SJSA1 (cell line): ENCODE data around the gene USP34. TPM values are rescaled to one million over a fixed set of nuclear protein-coding genes. Genes with fewer than 3 reads are reported as not detected.
"Not testable (repeated sequence)": the region's sequence is repeated elsewhere in the genome, so short reads cannot be mapped to it uniquely, and the experiment has no call there.

Source experiments
- DNase-seq, 2 experiments: peaks; one replicate each; pipeline ENCODE4 v3.0.0-alpha.2; 2015 to 2020; ENCODE audit warnings: low spot score in 2 of 2, low read depth in 1 of 2
- H3K27ac ChIP-seq: fragments of 250-450 bp; sonication (Bioruptor Pico); 2 replicates; pipeline ENCODE4 v1.5.1; 2020; ENCODE audit warnings: mild to moderate bottlenecking, moderate library complexity
- H3K27me3 ChIP-seq: fragments of 250-450 bp; sonication (Bioruptor Pico); replicated peaks from 2 replicates; pipeline ENCODE4 v1.5.1; 2020; ENCODE audit warnings: mild to moderate bottlenecking, moderate library complexity
- H3K36me3 ChIP-seq: fragments of 250-450 bp; sonication (Bioruptor Pico); 2 replicates; pipeline ENCODE4 v1.5.1; 2020; ENCODE audit warnings: mild to moderate bottlenecking
- H3K4me1 ChIP-seq: fragments of 250-450 bp; sonication (Bioruptor Pico); replicated peaks from 2 replicates; pipeline ENCODE4 v1.6.1; 2021; ENCODE audit warnings: mild to moderate bottlenecking
- H3K4me3 ChIP-seq: fragments of 250-450 bp; sonication (Bioruptor Pico); 2 replicates; pipeline ENCODE4 v1.5.1; 2020; ENCODE audit warnings: mild to moderate bottlenecking
- H3K9me3 ChIP-seq: fragments of 250-450 bp; sonication (Bioruptor Pico); replicated peaks from 2 replicates; pipeline ENCODE4 v1.5.1; 2020; ENCODE audit warnings: mild to moderate bottlenecking
- total RNA-seq: library from RNA; depleted of rRNA; stranded (reverse); fragments of >200 nt; shearing (Covaris generic); gene quantifications from 2 replicates; pipeline ENCODE4 v1.2.3, GENCODE V29; 2014; rRNA removed

The USP34 gene, protein sequence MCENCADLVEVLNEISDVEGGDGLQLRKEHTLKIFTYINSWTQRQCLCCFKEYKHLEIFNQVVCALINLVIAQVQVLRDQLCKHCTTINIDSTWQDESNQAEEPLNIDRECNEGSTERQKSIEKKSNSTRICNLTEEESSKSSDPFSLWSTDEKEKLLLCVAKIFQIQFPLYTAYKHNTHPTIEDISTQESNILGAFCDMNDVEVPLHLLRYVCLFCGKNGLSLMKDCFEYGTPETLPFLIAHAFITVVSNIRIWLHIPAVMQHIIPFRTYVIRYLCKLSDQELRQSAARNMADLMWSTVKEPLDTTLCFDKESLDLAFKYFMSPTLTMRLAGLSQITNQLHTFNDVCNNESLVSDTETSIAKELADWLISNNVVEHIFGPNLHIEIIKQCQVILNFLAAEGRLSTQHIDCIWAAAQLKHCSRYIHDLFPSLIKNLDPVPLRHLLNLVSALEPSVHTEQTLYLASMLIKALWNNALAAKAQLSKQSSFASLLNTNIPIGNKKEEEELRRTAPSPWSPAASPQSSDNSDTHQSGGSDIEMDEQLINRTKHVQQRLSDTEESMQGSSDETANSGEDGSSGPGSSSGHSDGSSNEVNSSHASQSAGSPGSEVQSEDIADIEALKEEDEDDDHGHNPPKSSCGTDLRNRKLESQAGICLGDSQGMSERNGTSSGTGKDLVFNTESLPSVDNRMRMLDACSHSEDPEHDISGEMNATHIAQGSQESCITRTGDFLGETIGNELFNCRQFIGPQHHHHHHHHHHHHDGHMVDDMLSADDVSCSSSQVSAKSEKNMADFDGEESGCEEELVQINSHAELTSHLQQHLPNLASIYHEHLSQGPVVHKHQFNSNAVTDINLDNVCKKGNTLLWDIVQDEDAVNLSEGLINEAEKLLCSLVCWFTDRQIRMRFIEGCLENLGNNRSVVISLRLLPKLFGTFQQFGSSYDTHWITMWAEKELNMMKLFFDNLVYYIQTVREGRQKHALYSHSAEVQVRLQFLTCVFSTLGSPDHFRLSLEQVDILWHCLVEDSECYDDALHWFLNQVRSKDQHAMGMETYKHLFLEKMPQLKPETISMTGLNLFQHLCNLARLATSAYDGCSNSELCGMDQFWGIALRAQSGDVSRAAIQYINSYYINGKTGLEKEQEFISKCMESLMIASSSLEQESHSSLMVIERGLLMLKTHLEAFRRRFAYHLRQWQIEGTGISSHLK (N-terminal part only)
- 59.1 and 63.3 TPM in 2 replicates for total RNA-seq

DNA sequence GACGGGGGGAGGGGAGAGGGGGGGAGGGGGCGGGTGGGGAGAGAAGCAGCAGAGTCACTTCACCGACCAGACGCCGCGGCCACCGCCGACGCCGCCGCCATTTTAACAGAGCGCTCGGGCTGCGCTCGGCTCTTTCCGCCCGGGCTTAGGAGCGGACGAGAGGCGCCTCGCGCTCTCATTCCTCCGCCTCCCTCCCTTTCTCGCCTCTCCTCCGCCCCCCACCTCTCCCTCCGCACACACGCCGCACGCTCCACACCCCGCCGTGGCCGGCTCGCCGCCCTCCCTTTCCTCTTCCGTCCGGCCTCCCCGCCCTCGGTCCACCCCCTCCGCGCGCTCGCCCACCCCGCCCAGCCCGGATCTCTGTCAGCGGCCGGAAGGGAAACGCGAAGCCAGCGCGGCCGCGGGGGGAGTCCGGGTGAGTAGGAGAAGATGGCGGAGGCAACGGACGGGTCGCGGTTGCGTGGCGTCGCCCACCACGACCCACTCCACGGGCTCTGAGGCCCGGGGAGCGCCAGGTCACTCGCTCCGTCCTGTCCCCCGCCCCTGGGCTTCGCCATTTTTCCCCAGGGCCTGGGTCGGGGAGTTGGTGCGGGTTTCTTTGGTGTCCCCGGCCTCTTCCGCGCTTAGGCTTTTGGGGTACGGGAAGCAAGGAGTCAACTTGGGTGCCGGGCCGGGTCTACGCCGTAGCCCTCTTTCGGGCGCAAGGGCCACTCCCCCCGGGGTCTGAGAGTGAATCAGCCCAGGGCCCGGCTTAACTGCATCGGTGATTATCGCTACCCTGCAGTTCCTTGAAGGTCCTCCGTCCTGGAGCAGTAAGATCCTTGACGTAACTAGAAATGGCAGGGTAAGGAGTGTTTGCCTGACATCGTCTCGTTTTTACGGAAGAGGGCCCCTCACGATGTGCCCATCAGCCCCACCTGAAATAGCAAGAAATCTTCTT lies at the start of gene USP34:
TSS of gene USP34 (minus strand) at position 123 of the 940 bp plus-strand sequence. CDS start 395 bp downstream, outside the sequence.
- H3K4me1 ChIP-seq = peaks cover 12% of the 10 kb centered on the region
- peaks cover 44% of the 10 kb centered on the region for H3K36me3 ChIP-seq
- peak within 1 kb of the TSS; percentile 92 for H3K27ac ChIP-seq
- no peaks in the 10 kb centered on the region for H3K27me3 ChIP-seq
- DNase-seq = peak; percentile 87 to 96
- no peaks in the 10 kb centered on the region for H3K9me3 ChIP-seq
- peak within 1 kb of the TSS; percentile 87 for H3K4me3 ChIP-seq

DNA sequence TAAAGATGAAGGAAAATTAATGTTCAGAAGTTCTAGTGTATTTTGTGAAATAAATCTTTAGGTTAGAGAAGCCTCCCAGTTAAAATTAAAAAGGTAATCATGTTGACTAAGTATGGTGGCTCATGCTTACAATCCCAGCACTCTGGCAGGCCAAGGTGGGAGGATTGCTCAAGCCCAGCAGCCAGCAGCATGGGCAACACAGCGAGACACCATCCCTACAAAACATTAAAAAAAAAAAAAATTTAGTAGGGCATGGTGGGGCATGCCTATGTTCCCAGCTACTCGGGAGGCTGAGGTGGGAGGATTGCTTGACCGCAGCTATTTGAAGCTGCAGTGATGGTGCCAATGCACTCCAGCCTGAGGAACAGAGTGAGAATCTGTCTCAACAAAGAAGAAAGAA lies 49.4 kb upstream of the USP34 start:
- peaks cover 89% of the 10 kb centered on the region for H3K36me3 ChIP-seq
- H3K27me3 ChIP-seq = no peaks in the 10 kb centered on the region
- no peak overlapping the region for H3K27ac ChIP-seq
- no peaks in the 10 kb centered on the region for H3K4me1 ChIP-seq
- no peak overlapping the region for H3K4me3 ChIP-seq
- DNase-seq = no peak
- H3K9me3 ChIP-seq = no peaks in the 10 kb centered on the region

- Histone ChIP-seq H3K27me3 (no peaks in the 10 kb centered on the region), H3K4me1 (no peaks in the 10 kb centered on the region), H3K4me3 (no peak overlapping the region), H3K27ac (no peak overlapping the region), H3K9me3 (no peaks in the 10 kb centered on the region), H3K36me3 (peaks cover 98% of the 10 kb centered on the region)
- DNase-seq = no peak
These were observed 42.0 kb upstream of the USP34 start for GRCh38 chr2:61512768-61513398.

DNA sequence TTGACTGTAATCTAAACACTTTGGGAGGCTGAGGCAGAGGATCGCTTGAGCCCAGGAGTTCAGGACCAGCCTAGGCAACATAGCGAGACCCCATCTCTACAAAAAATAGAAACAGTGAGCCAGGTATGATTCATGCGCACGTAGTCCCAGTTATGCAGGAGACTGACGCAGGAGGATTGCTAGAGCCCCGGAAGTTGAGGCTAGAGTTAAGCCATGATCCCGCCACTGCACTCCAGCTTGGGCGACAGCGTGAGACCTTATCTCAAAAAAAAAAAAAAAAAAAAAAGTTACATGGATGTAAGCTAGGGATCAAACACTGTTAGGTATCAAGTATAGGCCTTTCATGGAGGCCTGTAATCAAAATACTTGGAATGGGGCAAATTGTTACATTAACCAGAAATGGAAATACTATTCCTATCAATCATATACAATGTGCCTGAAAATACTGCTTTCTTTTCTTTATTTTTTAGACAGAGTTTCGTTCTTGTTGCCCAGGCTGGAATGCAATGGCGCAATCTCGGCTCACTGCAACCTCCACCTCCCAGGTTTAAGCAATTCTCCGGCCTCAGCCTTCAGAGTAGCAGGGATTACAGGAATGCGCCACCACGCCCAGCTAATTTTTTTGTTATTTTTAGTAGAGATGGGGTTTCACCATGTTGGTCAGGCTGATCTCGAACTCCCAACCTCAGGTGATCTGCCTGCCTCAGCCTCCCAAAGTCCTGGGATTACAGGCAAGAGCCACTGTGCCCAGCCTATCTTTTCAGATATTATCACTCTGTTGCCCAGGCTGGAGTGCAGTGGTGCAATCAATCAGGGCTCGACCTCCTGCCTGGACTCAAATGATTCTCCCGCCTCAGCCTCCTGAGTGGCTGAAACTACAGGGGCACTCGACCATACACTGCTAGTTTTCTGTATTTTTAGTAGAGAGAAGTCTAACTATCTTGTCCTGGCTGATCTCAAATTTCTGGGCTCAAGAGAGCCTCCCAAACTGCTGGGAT lies 40.1 kb upstream of the USP34 start:
- peaks cover 94% of the 10 kb centered on the region for H3K36me3 ChIP-seq
- H3K4me1 ChIP-seq = no peaks in the 10 kb centered on the region
- no peak for DNase-seq
- no peak overlapping the region for H3K4me3 ChIP-seq
- H3K27me3 ChIP-seq = no peaks in the 10 kb centered on the region
- H3K27ac ChIP-seq = no peak overlapping the region
- H3K9me3 ChIP-seq = no peaks in the 10 kb centered on the region

DNA sequence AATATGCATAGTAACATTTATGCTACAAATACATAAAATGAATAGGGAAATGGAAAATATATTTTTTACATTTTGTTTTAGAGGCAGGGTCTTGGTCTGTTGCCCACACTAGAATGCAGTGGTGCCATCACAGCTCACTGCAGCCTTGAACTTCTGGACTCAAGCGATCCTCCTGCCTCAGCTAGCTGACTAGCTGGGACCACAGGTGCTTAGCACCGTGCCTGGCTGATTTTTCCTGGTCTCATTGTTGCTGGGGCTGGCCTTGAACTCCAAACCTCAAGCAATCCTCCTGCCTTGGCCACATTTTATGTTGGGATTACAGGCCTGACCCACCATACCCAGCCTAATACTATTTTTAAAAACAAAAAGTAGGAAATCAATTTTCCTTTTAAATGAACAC lies 34.1 kb upstream of the USP34 start:
- peaks cover 86% of the 10 kb centered on the region for H3K36me3 ChIP-seq
- H3K27ac ChIP-seq = no peak overlapping the region
- no peak overlapping the region for H3K4me3 ChIP-seq
- no peaks in the 10 kb centered on the region for H3K27me3 ChIP-seq
- H3K9me3 ChIP-seq = no peaks in the 10 kb centered on the region
- H3K4me1 ChIP-seq = no peaks in the 10 kb centered on the region
- DNase-seq = no peak

DNA sequence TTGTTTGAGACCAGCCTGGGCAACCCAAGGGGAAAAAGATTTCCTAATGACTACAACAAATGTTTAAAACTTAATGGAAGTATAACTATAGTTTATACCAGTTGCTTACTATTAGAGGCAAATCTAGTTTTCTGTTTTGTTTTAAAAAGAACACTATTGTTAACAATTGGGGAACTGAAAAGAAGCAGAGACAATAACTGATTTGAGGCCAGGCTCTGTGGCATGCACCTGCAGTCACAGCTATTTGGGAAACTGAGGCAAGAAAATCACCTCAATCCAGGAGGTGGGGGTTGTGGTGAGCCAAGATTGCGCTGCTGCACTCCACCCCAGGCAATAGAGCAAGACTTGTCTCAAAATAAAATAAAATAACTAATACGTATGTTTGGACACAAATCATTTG lies 28.2 kb upstream of the USP34 start:
- H3K27ac ChIP-seq = no peak overlapping the region
- H3K27me3 ChIP-seq = no peaks in the 10 kb centered on the region
- H3K9me3 ChIP-seq = no peaks in the 10 kb centered on the region
- H3K36me3 ChIP-seq = peaks cover 92% of the 10 kb centered on the region
- peaks cover 2% of the 10 kb centered on the region; the same call in 1 of the 2 replicates for H3K4me1 ChIP-seq
- DNase-seq = no peak
- no peak overlapping the region for H3K4me3 ChIP-seq

DNA sequence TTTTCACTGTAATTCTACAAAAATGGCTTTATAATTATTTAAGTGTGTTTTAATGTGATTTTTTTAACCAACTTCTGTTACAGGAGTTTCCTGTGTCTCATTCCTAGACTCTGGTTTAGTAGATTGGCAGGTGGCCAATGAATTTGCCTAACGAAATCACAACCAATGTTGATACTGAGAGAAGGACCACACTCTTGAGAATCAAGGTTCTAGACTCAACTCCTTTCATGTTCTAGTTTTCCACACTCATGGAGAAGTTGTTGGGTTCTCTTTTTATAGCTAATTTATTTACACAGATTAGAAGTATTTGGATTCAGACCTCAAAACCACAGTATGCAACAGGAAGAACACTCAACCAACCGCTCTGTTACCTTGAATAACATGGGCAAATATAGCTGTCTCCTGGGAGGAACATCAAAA lies 22.6 kb upstream of the USP34 start:
- peak in 1 of 2 experiments; percentile 37 for DNase-seq
- no peaks in the 10 kb centered on the region for H3K9me3 ChIP-seq
- H3K27ac ChIP-seq = no peak overlapping the region
- no peaks in the 10 kb centered on the region for H3K27me3 ChIP-seq
- H3K4me1 ChIP-seq = peaks cover 12% of the 10 kb centered on the region; the same call in 1 of the 2 replicates
- H3K4me3 ChIP-seq = no peak overlapping the region
- peaks cover 99% of the 10 kb centered on the region for H3K36me3 ChIP-seq

DNA sequence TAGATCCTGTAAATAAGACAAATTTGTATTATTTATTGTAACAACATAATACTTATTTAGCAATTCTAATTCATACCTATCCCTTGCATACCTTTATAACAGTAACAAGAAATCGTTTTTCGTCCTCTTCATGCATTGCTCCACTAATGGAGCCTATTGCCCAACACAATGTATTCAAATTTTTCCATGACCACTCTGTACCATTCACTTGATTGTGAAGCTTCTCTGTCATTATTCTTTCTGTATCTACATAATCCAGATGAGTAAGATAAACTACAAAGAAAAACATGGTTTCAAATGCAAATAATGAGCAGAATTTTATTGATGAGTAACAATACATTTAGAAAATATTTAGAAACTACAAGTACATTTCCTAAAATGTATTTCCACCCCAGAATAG lies 21.6 kb upstream of the USP34 start:
- Histone ChIP-seq H3K36me3 (peaks cover 99% of the 10 kb centered on the region), H3K4me3 (no peak overlapping the region), H3K27me3 (no peaks in the 10 kb centered on the region), H3K27ac (no peak overlapping the region), H3K9me3 (no peaks in the 10 kb centered on the region), H3K4me1 (peaks cover 16% of the 10 kb centered on the region; the same call in 1 of the 2 replicates)
- DNase-seq = no peak

- DNase-seq = no peak
- Histone ChIP-seq H3K4me3 (no peak overlapping the region), H3K4me1 (peaks cover 7% of the 10 kb centered on the region; the same call in 1 of the 2 replicates), H3K9me3 (no peaks in the 10 kb centered on the region), H3K27me3 (no peaks in the 10 kb centered on the region), H3K27ac (no peak overlapping the region), H3K36me3 (peaks cover 96% of the 10 kb centered on the region)
These were observed 14.4 kb upstream of the USP34 start for GRCh38 chr2:61485281-61485680.

- Histone ChIP-seq H3K9me3 (no peaks in the 10 kb centered on the region), H3K36me3 (peaks cover 73% of the 10 kb centered on the region), H3K4me1 (no peaks in the 10 kb centered on the region), H3K27me3 (no peaks in the 10 kb centered on the region), H3K27ac (no peak overlapping the region), H3K4me3 (no peak overlapping the region)
- no peak for DNase-seq
These were observed 7.2 kb upstream of the USP34 start for GRCh38 chr2:61478086-61478485.

GRCh38 chr2:61476929-61477589 lies 6.2 kb upstream of the USP34 start:
- not testable (repeated sequence) for H3K9me3 ChIP-seq, DNase-seq, H3K27ac ChIP-seq, H3K4me3 ChIP-seq, H3K4me1 ChIP-seq, H3K27me3 ChIP-seq
- H3K36me3 ChIP-seq = peaks cover 69% of the 10 kb centered on the region
